ENCODE data around the gene MED7. TPM values are rescaled to one million over a fixed set of nuclear protein-coding genes. Genes with fewer than 3 reads are reported as not detected.

The MED7 gene
- polyA plus RNA-seq, 1 donor from 2014 or later = 27.2 TPM

- H4K20me1 ChIP-seq (ENCODE audit: insufficient read depth) = no peaks in the 10 kb centered on the region
- H3K9me3 ChIP-seq (ENCODE audit: low read length) = no peaks in the 10 kb centered on the region
- no peak overlapping the region for H3K27ac ChIP-seq (ENCODE audit: low read length)
- H3F3A ChIP-seq (ENCODE audit: insufficient read depth, low read length, poor library complexity, severe bottlenecking) = no peaks in the 10 kb centered on the region
- TF ChIP-seq EZH2 (IDR thresholded peaks at IDR 0.05; ENCODE audit: borderline replicate concordance, insufficient read depth, low read length, poor library complexity, severe bottlenecking) (no peak), SMC3 (conservative IDR thresholded peaks at IDR 0.05; ENCODE audit: poor library complexity) (no peak), RAD21 (conservative IDR thresholded peaks at IDR 0.05) (no peak), POLR2AphosphoS5 (IDR thresholded peaks at IDR 0.05) (no peak), TAF1 (IDR thresholded peaks at IDR 0.05; ENCODE audit: low read depth) (no peak), MXI1 (conservative IDR thresholded peaks at IDR 0.05; ENCODE audit: poor library complexity, severe bottlenecking) (no peak), CTCF (IDR thresholded peaks at IDR 0.05; ENCODE audit: poor library complexity, severe bottlenecking) (no peak)
- TF ChIP-seq, protein P1, sequence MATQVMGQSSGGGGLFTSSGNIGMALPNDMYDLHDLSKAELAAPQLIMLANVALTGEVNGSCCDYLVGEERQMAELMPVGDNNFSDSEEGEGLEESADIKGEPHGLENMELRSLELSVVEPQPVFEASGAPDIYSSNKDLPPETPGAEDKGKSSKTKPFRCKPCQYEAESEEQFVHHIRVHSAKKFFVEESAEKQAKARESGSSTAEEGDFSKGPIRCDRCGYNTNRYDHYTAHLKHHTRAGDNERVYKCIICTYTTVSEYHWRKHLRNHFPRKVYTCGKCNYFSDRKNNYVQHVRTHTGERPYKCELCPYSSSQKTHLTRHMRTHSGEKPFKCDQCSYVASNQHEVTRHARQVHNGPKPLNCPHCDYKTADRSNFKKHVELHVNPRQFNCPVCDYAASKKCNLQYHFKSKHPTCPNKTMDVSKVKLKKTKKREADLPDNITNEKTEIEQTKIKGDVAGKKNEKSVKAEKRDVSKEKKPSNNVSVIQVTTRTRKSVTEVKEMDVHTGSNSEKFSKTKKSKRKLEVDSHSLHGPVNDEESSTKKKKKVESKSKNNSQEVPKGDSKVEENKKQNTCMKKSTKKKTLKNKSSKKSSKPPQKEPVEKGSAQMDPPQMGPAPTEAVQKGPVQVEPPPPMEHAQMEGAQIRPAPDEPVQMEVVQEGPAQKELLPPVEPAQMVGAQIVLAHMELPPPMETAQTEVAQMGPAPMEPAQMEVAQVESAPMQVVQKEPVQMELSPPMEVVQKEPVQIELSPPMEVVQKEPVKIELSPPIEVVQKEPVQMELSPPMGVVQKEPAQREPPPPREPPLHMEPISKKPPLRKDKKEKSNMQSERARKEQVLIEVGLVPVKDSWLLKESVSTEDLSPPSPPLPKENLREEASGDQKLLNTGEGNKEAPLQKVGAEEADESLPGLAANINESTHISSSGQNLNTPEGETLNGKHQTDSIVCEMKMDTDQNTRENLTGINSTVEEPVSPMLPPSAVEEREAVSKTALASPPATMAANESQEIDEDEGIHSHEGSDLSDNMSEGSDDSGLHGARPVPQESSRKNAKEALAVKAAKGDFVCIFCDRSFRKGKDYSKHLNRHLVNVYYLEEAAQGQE (IDR thresholded peaks at IDR 0.05; ENCODE audit: borderline replicate concordance) = no peak
- H2AFZ ChIP-seq (ENCODE audit: low read depth, low read length) = no peak overlapping the region
- no peaks in the 10 kb centered on the region for H3K79me2 ChIP-seq (replicated peaks; ENCODE audit: insufficient read depth, low read length)
- no peaks in the 10 kb centered on the region for H3K27me3 ChIP-seq (ENCODE audit: insufficient read depth, low read depth, low read length)
- H3K36me3 ChIP-seq (ENCODE audit: insufficient read depth, low read length) = no peaks in the 10 kb centered on the region
- no peak overlapping the region for H3K4me3 ChIP-seq (ENCODE audit: low read length)
- H3K9me2 ChIP-seq (ENCODE audit: insufficient read depth, low read length) = no peaks in the 10 kb centered on the region
- no peak overlapping the region for H3K4me2 ChIP-seq (ENCODE audit: low read length)
- H3K9ac ChIP-seq (ENCODE audit: low read length) = no peak overlapping the region
Observed at GRCh38 chr5:157150995-157151394, 8.3 kb upstream of the MED7 start.

- H3F3A ChIP-seq (ENCODE audit: insufficient read depth, low read length, poor library complexity, severe bottlenecking) = no peaks in the 10 kb centered on the region
- H3K36me3 ChIP-seq (ENCODE audit: insufficient read depth, low read length) = no peaks in the 10 kb centered on the region
- no peaks in the 10 kb centered on the region for H3K27me3 ChIP-seq (ENCODE audit: insufficient read depth, low read depth, low read length)
- H3K9me2 ChIP-seq (ENCODE audit: insufficient read depth, low read length) = no peaks in the 10 kb centered on the region
- H3K9ac ChIP-seq (ENCODE audit: low read length) = no peak overlapping the region
- no peaks in the 10 kb centered on the region for H3K9me3 ChIP-seq (ENCODE audit: low read length)
- H4K20me1 ChIP-seq (ENCODE audit: insufficient read depth) = no peaks in the 10 kb centered on the region
- H3K79me2 ChIP-seq (replicated peaks; ENCODE audit: insufficient read depth, low read length) = no peaks in the 10 kb centered on the region
- H3K27ac ChIP-seq (ENCODE audit: low read length) = no peak overlapping the region
- no peak overlapping the region for H2AFZ ChIP-seq (ENCODE audit: low read depth, low read length)
- TF ChIP-seq CTCF (IDR thresholded peaks at IDR 0.05; ENCODE audit: poor library complexity, severe bottlenecking) = peak; percentile 89
- TF ChIP-seq RAD21 (conservative IDR thresholded peaks at IDR 0.05) = peak; percentile 89
- TF ChIP-seq SMC3 (conservative IDR thresholded peaks at IDR 0.05; ENCODE audit: poor library complexity) = peak; percentile 87
- no peak for TF ChIP-seq TAF1 (IDR thresholded peaks at IDR 0.05; ENCODE audit: low read depth)
- no peak overlapping the region for H3K4me2 ChIP-seq (ENCODE audit: low read length)
- H3K4me3 ChIP-seq (ENCODE audit: low read length) = no peak overlapping the region
Observed at GRCh38 chr5:157148734-157149615, 6.3 kb upstream of the MED7 start.

Measured in neural cell (in vitro differentiated cells).